Astrocyte of the spinal cord (primary cell): ENCODE results near the gene GAS6.
A peak's percentile ranks its signal among the peaks of the same experiment; 100 is the strongest.

Experiments used
- DNase-seq: peaks from one replicate; pipeline ENCODE4 v3.0.0; 2011; ENCODE audit warnings: low read depth, low spot score
- H3K4me3 ChIP-seq: 2 replicates; pipeline ENCODE4 v1.5.1; 2011; ENCODE audit warnings: low read depth, mild to moderate bottlenecking, low read length, moderate library complexity
- in situ Hi-C: cut with HindIII; loops from 2 replicates; pipeline ENCODE4 v1.10.0; 2017; ENCODE audit warnings: low sequenced_read_pairs
- TF ChIP-seq, protein P1 (sequence below): IDR thresholded peaks from 2 replicates; pipeline ENCODE4 v1.5.1; 2012; ENCODE audit warnings: low read depth, mild to moderate bottlenecking, low read length, inconsistent platforms

Gene GAS6

DNA sequence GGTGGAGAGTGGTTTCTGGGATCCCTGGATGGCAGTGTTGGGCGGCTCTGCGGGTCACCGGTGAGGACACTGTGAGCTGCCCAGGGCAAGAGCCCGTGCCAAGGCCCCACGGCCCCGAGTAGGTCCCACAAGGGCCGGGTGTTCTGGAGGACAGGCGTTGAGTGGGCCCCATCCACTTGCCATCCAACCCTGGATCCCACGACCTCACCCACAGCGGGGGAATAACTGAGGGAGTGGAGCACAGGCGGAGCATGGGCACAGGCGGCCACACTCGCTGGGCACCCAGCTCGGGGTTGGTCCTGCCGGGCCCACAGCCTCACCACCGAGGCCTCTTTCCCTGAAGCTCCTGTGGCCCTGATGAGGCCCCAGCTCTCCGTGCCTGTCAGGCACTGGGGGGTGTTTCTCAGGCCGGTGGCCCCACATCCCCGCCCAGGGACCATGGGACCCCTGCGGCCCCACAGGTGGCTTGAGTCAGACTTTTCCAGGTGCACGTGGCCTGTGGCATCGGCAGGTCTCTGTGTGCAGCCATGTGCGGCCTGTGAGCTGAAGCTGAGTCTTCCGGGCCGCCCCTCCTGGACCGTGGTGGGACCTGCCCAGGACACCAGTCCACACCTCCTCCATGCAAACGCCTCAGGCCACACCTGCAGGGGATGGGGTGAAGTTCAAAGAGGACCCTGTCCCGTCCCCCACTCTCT is 88.3 kb downstream of the GAS6 start:
- in situ Hi-C loops, result no loop called here
- no peak for DNase-seq
- TF ChIP-seq, protein P1, sequence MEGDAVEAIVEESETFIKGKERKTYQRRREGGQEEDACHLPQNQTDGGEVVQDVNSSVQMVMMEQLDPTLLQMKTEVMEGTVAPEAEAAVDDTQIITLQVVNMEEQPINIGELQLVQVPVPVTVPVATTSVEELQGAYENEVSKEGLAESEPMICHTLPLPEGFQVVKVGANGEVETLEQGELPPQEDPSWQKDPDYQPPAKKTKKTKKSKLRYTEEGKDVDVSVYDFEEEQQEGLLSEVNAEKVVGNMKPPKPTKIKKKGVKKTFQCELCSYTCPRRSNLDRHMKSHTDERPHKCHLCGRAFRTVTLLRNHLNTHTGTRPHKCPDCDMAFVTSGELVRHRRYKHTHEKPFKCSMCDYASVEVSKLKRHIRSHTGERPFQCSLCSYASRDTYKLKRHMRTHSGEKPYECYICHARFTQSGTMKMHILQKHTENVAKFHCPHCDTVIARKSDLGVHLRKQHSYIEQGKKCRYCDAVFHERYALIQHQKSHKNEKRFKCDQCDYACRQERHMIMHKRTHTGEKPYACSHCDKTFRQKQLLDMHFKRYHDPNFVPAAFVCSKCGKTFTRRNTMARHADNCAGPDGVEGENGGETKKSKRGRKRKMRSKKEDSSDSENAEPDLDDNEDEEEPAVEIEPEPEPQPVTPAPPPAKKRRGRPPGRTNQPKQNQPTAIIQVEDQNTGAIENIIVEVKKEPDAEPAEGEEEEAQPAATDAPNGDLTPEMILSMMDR, result no peak
- H3K4me3 ChIP-seq, result no peak overlapping the region

DNA sequence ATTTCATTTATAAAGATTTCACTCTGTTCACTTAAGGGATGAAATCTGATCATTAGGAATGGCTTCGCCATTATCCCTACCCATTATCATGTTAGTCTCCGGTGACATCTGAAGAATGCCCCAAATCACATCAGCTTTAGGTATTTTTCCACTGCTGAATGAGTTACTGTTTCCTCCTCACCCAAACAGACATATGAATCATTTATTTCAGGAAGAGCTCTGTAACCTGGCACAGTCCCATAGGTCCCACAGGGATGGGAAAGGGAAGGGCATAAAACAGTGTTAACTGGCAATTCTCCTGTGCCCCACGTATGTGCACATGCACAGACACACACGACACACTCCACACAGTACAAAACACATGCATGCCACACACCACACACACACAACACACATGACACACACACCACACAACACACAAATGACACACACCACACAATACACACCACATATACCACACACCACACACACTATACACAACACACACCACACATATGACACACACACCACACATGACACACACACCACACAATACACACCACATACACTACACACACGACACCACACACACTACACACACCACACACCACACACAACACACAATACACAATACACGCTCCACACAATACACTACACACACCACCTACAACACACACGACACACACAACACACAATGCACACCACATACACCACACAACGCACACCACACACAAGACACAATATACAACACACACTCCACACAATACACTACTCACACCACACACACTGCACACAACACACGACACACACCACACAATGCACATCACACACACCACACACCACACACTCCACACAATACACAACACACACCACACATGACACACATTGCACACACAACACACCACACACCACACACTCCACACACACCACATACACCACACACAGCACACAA is 89.4 kb downstream of the GAS6 start:
- no peak overlapping the region for H3K4me3 ChIP-seq
- peak; percentile 22 for DNase-seq
- TF ChIP-seq, protein P1, result no peak
- in situ Hi-C loops, result no loop called here

DNA sequence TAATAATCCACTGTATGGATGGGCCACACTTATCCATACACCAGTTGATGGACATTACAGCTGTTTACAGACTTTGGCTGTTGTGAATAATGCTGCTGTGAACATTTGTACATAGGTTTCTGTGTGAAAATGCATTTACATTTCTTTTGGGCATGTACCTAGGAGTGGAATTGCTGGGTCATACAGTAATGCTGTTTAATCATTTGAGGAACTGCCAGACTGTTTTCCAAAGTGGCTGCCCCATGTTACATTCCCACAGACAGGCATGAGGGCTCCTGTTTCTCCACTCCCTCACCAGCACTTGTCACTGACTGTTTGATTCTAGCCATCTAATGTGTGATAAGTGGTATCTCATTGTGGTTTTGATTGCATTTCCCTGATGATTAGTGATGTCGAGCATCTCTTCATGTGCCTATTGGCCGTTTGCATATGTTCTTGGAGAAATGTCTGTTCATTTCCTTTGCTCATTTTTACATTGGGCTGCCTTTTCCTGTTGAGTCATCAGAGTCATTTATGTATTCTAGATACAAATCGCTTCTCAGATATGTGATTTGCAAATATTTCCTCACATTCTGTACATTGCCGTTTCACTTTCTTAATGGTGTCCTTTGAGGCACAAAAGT is 92.1 kb downstream of the GAS6 start:
- TF ChIP-seq, protein P1, result no peak
- no peak overlapping the region for H3K4me3 ChIP-seq
- no peak for DNase-seq
- in situ Hi-C loops, result no loop called here

DNA sequence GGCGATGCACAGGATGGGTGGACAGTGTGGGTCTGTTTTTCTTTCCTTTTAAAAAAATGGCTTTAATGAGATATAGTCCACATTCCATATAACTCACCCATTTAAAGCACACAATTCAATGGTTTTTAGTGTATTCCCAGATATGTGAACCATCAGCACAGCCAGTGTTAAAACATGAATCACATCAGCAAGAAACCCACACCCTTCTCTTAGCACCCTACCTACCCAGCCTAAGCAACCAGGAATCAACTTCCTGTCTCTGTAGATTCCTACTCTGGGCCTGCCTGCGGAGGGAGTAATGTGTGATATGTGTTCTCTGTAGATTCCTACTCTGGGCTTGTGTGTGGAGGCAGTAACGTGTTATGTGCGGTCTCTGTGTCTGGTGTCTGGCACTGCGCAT is 92.9 kb downstream of the GAS6 start:
- in situ Hi-C loops, result no loop called here
- TF ChIP-seq, protein P1, result no peak

More for the DNA sequence above, 92.9 kb downstream of the GAS6 start:
- no peak for DNase-seq
- H3K4me3 ChIP-seq, result no peak overlapping the region
